C4-2B (cell line): ENCODE results near the gene RETREG2.

ENCODE experiments used
- H3K27ac ChIP-seq: fragments of 450-650 bp; 2 replicates; pipeline ENCODE4 v1.5.1; 2017
- CTCF ChIP-seq: fragments of 450-650 bp; conservative IDR thresholded peaks from 2 replicates; pipeline ENCODE4 v1.5.1; 2017; ENCODE audit warnings: mild to moderate bottlenecking
- ZFX ChIP-seq: fragments of 450-650 bp; IDR thresholded peaks from 2 replicates; pipeline ENCODE4 v1.6.1; 2017

The RETREG2 gene

DNA sequence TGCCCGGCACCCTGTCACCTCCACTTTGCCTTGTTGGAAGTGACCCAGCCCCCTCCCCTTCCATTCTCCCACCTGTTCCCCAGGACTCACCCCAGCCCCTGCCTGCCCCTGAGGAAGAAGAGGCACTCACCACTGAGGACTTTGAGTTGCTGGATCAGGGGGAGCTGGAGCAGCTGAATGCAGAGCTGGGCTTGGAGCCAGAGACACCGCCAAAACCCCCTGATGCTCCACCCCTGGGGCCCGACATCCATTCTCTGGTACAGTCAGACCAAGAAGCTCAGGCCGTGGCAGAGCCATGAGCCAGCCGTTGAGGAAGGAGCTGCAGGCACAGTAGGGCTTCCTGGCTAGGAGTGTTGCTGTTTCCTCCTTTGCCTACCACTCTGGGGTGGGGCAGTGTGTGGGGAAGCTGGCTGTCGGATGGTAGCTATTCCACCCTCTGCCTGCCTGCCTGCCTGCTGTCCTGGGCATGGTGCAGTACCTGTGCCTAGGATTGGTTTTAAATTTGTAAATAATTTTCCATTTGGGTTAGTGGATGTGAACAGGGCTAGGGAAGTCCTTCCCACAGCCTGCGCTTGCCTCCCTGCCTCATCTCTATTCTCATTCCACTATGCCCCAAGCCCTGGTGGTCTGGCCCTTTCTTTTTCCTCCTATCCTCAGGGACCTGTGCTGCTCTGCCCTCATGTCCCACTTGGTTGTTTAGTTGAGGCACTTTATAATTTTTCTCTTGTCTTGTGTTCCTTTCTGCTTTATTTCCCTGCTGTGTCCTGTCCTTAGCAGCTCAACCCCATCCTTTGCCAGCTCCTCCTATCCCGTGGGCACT, 4.5 kb downstream of the RETREG2 start:
- no peak for TF ChIP-seq ZFX
- TF ChIP-seq CTCF, result no peak
- H3K27ac ChIP-seq, result no peak overlapping the region

GRCh38 chr2:219183151-219183772, 5.2 kb downstream of the RETREG2 start:
- H3K27ac ChIP-seq, result no peak overlapping the region
- no peak for TF ChIP-seq ZFX
- TF ChIP-seq CTCF, result no peak

GRCh38 chr2:219184121-219184520, 6.0 kb downstream of the RETREG2 start:
- TF ChIP-seq ZFX (no peak), CTCF (no peak)
- H3K27ac ChIP-seq, result no peak overlapping the region

DNA sequence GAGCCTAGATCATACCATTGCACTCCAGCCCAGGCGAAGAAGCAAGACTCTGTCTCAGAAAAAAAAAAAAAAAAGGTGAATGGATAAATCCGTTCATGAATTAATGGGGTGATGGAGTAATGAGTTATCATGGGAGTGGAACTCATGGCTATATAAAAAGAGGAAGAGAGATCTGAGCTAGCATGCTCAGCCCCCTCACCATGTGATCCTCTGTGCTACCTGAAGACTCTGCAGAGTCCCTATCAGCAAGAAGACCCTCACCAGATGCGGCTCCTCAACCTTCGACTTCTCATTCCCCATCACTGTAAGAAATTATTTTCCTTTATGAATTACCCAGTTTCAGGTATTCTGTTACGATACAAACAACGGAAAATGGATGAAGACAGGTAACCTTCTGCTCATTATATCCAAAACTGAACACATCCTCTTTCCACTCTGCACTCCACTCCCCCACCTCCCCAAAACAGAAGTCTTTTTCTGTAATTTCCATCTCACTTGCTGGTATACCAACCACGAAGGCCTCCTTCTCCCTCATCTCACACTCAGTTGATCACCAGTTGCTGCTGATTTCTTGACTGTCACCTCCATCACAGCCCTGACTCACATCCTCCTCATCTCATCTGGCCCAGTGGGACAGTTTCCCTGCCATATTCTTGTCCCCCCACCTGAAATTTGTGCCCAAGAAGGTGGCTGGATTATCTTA, 8.8 kb downstream of the RETREG2 start:
- H3K27ac ChIP-seq, result no peak overlapping the region
- TF ChIP-seq ZFX (no peak), CTCF (no peak)

DNA sequence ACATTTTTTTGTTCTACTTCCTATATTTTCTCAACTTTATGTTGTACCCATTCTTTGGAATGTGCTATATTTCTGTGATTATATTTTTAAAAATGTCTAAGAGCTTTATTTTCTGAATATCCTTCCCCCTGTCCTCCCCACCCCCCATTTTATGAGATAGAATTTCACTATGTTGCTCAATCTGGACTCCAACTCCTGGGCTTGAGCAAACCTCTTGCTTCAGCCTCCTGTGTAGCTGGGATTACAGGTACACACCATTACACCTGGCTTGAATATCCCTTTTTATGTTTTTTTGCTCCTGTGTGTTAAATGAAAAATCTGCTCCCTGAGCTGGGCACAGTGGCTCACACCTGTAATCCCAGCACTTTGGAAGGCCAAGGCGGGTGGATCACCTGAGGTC, 19.3 kb downstream of the RETREG2 start:
- TF ChIP-seq ZFX, result no peak
- TF ChIP-seq CTCF, result no peak

GRCh38 chr2:219198974-219199373, 20.9 kb downstream of the RETREG2 start:
- no peak for TF ChIP-seq ZFX
- TF ChIP-seq CTCF, result no peak
- H3K27ac ChIP-seq, result no peak overlapping the region

More for the DNA sequence above, 19.3 kb downstream of the RETREG2 start:
- H3K27ac ChIP-seq, result no peak overlapping the region
